Activated naive CD4-positive, alpha-beta T cell treated with anti-CD3 and anti-CD28 coated beads, Interleukin-2, amount 50 U/mL, for 16 hours (primary cell): Measurements from ENCODE around the gene IGFBP2.

Experiments
- DNase-seq: peaks from one replicate; pipeline ENCODE4 v3.0.0-alpha.2; 2020

IGFBP2 gene

DNA sequence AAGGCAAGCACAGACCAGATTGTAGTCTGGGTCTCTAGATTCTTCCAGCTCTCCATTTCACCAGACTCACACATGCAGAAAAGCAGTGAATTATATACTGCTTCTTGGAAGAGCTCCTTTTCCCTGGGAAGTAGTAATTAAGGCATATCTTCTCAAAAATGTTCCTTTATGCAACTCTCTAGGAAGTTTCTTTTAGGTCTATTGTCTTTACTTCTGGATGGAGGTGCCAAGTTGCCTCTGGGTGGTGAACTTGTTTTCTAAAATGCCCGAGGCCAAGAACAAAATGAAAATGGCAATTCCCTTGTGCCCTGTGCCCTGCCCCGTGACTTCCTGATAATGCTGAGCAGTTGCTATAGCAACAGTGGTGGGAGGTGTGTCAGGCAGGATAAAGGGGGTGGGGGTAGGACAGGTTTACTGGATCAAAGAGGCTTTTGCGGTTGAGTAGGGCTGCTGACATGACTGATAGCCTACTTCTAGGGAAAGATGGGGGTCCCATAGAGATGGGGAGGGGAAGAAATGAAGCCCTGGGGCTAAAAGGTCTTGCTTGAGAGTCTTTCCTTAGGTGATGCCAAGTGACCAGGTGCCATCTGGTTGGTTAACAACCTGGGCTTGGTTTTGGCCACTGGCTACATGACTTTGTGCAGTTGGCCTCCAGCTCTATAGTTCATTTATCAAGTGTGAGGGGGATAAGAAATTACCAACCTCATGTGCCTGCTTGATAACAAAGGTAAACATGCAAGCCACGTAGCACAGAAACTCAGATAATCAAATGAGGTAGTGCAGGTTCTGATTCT lies 11.8 kb downstream of the IGFBP2 start:
- DNase-seq: no peak

DNA sequence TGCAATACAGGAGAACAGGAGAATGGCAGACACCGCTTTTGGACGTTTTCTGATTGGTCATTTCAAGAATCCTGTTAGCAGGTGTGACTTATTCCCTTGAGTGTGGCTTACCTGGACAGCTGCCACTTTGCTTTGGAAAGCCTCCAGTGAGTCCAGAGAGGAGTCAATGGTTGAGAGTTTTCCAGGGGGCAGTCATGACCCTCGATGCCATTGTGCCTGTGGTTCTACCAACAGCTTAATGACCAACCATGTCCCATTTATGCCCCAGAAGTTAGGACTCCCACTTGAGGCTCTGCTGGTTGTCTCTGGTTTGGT lies 12.4 kb downstream of the IGFBP2 start:
- DNase-seq: no peak

DNA sequence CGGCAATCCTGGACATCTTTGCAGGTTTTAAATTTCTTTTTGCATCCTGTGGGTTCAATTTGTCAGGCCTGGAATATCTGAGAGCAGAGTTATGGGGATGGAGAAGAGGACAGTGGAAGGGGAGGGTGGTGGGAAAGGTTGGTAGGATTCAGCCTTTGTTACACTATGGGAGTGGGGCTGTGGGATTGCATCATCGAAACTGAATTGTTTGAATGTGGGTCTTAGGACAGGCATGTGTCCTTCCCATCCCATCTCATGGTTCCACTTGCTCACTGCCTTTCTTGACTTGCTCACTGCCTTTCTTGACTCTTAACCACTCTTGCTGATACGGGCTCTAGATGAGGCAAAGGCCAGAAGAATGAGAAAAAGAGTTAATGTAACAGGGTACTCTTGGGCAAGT lies 12.9 kb downstream of the IGFBP2 start:
- no peak for DNase-seq

DNA sequence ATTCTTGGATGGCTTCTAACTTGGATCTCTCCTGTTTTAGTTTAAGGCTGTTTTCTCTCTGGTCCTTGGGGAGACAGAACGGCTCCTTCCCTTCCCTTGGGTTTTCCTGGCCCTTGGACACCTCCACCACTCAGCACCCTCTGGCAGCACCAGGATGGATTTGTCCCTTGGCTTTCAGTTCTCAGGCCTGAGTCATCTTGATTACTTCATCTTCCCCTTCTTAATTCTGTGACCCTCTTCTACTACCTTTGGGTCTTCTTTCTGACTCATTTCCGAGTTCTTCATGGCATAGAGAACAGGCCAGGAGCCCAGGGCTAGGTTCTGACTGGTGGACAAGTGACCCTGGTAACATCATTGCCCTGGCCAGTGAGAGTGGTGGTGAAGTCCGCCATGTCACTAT lies 14.9 kb downstream of the IGFBP2 start:
- DNase-seq: no peak

DNA sequence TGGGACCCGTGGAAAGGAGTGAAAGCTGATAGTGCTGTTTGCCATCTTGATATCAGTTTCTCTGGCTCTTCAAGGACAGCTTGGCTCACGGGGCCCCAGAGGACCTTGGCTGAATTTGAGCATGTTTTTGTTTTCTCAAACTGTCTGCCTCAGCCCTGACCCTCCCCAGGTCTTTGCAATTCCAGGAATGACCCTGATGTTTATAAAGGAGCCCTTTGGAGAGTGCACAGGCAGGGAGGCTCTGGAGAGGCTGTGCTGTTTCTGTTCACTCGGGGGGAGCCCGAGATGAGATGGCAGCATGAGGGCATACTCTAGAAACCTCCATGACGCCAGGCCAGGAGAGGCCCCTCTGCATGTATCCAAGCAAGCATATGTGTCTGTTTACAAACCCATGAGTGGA lies 16.4 kb downstream of the IGFBP2 start:
- no peak for DNase-seq

DNA sequence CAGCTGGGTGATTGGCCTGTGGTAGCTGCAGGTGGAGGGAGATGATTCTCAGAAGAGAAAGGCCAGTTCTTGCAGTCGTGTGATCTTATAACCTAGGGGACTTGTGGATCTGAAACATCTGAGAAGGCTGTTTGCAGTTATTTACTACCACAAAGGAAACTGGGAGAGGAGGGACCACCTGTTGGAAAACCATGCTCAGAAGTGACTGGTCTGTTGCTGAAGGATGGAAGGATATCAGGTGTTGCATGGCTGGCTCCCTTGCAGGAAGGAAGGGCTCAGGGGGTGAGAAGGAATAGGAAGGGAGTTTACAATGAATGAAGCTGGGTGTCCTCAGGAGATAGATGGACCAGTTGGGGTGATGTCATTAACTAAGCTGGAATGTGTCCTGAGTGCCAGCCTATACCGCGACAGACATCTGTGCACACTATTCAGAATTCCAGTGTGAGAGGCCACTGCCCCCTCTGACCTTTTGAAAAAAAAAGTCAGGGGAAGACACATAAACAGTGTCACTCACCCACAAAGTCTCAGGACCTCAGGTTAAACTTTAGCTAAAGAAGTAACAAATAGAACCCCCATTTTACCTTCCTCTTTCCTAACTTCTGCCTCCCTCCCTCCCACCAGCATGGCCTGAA lies 17.5 kb downstream of the IGFBP2 start:
- no peak for DNase-seq

DNA sequence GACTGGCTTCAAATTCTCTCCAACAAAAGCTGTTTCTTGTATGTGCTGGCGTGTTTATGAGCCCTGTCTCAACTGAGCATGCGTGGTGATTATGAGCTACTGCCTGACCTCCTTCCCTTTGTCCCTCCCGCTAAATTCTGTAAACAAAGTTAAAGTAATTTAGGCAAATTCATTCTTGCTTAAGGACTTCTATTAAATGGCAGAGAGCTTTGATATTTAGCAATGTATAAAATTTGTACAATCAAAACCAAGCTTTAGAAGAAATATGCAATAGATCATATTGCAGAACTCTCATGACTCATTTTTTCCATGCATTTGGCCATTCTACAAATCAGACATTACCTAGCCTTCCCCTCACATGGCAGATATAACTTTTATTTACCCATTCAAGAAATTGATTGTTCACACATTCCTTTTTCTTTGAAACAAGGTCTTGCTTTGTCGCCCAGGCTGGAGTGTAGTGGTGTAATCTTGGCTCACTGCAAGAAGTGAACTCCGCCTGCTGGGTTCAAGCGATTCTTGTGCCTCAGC lies 18.2 kb downstream of the IGFBP2 start:
- no peak for DNase-seq

DNA sequence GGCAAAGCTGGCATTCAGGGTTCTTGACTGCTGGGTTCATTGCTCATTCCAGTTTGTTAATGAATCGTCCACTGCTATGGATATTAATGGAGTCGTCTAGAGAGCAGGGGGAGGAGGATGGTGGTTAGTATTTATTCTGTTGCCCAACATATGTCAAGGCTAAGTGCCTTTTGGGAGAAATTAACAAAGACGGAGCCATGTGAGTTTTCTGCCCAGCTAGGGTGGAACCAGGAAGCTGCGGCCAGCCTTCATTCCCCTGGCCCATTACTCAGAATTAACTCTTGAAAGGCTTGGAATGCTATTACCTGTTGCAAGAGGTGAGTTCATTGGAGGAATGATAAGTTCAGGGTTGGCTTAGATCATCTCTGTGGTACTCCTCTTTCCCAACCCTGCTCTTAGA lies 19.3 kb downstream of the IGFBP2 start:
- DNase-seq: no peak

DNA sequence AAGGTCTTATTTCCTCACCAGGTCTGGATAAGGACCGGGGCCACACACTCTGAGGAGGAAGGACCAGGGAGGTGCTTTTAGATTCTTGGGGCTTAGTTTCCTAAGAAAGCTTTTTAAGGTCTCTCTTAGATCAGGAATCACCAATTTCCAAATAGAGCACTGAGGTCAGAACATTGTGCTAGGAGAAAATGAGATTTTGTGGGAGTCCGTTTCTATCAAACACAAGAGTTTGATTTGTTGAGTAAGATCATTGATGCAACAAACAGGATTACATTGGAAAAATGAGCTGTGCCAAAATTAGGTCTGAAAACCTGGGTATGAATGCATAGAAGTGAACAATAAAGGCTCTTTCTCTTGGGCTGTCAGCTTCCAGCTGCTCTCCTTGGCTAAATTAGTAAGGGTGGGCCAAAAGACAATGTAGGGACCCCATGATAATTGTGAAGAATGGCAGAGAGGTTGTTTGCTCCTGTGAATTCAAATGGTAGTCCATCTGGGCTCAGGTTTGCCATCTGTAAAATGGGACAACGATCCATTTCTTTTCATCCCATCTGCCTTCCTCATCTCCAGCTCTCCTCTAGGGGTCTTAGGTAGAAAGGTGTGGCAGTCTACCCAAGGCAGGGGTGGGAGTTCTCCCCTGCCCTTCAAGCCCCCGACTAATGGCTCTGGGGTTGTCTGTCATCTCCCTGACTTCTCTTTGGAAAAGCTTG lies 20.0 kb downstream of the IGFBP2 start:
- DNase-seq: no peak

DNA sequence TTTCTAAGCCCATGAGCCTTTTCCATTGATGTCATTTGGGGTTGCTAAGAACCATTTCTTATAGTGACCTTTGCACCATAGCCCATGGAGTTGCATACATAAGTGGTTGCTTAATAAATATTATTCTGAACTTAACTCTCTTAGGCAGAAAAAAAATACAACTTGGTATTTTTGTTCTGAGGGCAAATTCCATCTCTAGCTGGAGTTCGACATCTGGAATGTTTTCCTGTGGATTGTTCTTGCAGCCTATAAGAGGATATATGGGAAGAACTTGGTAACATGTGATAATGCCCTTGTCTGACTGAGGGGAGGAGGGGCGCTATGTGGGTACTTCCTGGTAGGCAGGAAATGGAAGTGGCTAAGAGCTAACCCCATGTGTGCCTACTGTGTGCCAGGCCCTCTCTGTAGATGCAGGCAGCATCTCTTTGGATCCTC lies 20.7 kb downstream of the IGFBP2 start:
- DNase-seq: no peak

DNA sequence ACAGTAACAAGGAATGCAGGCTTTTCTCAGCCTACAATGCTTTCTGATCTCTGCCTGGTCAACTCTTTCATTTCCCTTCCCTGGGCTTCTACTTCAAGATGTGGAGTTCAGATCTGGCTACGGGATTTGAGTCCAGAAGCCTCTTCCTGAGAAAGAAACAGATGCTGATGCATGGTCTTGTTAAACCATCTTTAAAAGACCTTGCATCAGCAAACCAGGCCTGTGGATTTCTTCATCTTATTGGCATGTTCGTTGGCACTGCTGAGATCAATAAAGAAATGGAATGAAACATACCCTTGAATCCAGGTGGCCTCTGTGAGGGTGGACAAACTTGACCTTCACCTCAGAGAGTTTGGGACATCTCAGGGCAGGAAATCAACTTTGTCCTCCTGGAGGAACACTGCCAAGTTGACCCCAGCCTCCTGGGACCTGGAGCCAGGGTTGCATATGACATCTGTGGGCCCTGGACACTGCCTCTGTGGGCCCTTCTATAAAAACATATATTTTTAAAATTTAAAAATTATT lies 21.4 kb downstream of the IGFBP2 start:
- DNase-seq: no peak

DNA sequence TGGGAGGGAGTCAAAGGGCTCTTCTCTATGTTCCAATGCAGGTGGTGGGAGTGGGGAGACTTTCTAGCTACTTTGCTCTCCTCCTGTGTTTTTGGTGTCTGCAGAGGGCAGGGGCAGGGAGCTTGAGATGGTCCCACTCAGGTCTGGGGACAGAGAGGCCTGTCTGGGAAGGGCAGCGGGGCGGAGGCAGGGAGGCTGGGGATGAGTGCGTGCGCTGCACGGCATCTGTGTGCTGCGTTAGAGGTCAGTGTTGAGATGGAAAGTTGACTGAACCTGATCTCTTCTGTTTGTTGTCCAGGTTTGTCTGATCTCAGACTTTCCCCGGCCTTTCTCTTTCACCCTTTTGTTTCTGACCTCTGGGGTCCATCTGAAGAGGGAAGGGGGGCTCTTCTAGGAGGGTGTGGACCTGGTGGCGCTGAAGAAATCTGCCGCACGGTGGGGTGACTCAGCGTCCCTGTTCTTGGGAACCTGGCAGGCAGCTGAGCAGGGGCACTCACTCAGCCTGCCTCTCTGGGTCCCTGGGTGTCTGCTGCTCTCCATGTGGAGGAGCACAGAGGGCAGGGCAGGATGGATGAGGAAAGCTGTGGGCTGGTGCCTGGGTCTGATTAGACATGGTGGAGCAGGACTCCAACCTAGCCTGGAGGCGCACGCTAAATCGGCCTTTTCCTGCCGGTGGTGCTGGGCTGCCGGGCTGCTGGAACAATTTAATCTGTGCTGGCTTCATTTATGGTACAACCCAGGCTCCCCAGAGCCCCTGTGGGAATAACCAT lies 24.1 kb downstream of the IGFBP2 start:
- no peak for DNase-seq

DNA sequence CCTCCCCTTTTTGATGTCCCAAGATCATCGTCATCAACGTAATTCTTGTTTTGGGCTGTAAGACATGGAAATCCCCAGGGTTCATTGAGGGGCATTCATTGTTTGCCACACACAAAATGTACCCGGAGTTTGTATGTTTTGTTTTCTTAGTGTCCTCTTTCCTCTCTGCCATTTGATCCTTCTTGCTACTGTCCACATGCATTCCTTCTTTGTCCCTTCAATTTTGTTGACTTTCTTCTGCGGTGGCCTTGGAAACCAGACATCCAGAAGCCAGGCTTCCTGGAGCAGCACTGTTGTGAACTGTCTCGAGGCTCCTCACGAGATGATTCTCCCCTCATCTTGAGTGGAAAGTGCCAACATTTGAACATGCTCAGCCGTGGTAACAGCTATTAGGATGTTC lies 24.8 kb downstream of the IGFBP2 start:
- no peak for DNase-seq

DNA sequence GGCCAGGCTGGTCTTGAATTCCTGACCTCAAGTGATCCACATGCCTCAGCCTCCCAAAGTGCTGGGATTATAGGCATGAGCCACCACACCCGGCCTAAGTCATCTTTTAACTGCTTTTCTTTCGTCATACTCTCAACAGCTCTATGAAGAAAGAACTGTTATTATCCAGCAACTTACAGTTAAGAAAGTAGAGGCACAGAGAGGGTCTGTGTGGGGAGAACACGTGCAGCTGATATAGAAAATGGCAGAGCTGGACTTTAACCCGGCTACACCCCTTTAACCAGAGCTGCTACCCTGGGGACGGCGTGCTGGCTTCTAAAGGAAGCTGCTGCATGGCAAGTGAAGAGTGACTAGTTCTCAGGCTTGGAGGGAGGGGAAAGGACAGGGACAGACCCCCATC lies 25.5 kb downstream of the IGFBP2 start:
- DNase-seq: no peak

DNA sequence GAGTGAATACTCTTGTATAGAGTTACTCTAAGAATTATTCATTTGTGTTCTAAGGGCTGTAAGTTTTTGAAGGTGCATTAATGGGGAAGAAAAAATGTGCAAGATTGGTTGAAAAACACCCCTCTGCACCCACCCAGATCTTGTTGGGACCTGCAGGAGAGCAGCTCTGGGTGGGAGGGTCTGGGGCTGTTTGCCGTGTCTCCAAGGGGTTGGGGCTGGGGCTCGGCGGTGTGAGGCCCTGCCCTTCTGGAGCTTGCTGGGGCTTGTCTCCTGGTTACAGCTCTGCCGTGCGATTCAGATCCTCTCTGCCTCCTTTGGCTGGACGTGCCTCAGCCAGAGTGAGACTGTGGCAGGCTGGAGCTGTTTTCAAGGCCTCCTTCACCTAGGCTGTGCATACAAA lies 26.1 kb downstream of the IGFBP2 start:
- DNase-seq: no peak

DNA sequence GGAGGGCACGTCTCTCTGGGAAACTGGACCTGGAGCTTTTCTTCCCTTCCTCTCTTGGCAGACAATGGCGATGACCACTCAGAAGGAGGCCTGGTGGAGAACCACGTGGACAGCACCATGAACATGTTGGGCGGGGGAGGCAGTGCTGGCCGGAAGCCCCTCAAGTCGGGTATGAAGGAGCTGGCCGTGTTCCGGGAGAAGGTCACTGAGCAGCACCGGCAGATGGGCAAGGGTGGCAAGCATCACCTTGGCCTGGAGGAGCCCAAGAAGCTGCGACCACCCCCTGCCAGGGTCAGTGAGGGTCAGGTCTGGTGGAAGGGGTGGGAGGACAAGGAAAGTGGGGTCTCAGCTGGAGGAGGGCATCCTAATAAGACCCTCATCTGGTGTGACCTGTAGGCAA lies 27.3 kb downstream of the IGFBP2 start:
- DNase-seq: no peak

DNA sequence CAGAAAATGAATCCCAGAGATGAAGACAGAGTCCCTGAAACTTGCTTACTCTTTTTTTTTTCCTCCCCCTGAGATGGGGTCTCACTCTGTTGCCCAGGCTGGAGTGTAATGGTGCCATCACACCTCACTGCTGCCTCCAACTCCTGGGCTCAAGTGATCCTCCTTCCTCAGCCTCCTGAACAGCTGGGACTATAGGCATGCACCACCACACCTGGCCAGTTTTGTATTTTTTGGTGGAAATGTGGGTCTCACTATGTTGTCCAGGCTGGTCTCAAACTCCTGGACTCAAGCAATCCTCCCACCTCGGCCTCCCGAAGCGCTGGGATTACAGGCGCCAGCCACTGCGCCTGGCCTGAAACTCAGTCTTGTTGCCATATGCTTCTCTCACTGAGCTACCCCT lies 27.8 kb downstream of the IGFBP2 start:
- no peak for DNase-seq

DNA sequence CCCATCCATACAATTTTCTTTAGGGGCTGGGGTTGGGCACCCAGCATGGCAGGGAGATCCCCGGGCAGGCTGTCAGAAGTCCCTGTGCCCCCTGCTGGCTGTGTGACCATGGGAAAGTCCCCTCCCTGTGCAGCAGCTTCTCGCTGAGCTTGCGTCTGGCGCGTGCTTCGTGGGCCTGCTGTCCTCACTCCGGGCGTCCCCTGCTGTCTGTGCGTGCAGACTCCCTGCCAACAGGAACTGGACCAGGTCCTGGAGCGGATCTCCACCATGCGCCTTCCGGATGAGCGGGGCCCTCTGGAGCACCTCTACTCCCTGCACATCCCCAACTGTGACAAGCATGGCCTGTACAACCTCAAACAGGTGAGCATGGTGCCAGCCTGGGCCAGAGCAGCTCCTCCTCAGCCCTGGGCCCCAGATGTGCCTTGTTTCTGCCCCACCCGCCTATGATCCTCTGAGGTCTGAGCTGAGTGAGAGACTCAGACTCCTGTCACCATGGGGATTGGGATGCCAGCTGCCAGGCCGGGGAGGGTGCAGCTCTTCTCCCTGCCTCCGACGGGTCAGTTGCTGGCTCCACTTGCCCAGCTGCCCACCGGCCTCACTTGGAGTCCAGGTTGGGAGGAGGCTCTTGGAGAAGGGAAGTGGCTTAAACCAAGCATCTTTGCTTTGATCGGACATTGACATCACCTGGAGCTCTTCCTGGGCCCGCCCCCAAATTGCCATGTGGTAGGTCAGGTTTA lies 28.6 kb downstream of the IGFBP2 start:
- DNase-seq: no peak

DNA sequence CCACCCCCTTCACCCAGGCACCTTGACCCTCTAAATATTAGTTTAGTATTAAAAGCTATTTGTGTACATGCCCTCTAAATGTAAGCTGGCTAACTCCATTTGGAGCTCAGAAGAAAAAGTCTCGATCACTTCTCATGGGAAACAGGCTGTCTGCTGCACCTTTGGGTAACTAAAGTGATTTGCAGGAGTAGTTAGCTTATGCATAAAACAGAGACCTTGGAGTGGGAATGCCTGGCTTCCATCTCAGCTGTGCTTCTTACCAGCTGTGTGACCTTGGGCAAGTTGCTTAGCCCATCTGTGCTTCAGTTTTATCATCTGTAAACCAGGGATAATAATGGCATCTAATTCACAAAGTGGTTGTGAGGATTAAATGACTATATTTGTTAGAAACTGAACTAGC lies 29.9 kb downstream of the IGFBP2 start:
- no peak for DNase-seq

DNA sequence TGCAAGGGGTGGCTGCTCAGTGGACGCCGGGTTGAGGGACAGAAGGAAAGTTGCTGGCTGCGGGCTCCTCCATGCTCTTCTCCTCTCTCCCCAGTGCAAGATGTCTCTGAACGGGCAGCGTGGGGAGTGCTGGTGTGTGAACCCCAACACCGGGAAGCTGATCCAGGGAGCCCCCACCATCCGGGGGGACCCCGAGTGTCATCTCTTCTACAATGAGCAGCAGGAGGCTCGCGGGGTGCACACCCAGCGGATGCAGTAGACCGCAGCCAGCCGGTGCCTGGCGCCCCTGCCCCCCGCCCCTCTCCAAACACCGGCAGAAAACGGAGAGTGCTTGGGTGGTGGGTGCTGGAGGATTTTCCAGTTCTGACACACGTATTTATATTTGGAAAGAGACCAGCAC lies 30.6 kb downstream of the IGFBP2 start:
- DNase-seq: no peak

DNA sequence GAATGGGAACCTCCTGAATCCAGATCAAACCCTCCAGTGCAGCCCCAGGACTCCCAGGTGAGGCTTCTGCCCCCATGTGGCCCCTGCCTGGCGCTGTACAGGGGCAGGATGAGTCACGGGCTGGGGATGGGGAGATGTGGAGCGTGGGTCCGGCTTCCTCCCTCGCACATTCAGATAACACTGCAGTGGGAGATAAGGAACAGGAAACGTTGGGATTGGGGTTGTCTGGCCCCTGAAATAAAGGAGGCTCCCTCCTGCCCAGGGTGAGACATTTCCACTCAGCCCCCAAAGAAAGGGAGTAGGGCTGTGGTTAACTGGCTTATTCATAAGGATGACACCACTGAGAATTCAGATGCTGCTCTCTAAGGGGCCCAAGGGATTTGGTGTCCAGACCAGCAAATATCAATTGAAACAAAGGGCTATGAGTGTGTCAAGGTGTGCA lies 31.4 kb downstream of the IGFBP2 start:
- DNase-seq: no peak

DNA sequence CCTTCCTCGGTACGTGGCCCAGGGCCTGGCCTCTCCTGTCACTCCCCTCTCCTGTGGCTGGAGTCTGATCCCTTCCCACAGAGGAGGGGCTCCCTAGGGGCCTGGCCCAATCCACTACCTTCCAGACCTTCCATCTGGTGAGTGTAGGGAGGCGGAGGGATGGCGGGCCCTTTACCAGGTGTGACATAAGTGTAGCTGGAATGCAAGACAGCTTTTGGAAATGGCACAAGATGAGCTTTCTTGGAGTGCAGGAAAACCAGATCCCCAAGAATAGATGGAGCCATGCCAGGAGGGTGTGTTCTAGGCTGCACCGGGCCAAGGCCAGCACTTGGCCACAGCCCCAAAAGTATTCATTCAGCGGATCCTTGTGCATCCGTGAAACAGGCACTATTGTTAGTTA lies 32.0 kb downstream of the IGFBP2 start:
- no peak for DNase-seq
